Adrenal gland (tissue), 5 donors: ENCODE results near the gene CTAGE9.
A peak's percentile ranks its signal among the peaks of the same experiment; 100 is the strongest.

ENCODE experiments used
- CTCF ChIP-seq, 6 experiments: fragments of 450-650 bp in 4 of 6; fragments of 200-600 bp in 2 of 6; sonication (generic) in 1 of 6; IDR thresholded peaks; 1 replicate in 5 of 6; 2 replicates in 1 of 6; pipeline versions ENCODE4 v1.5.1 to v1.8.0; 2016 to 2021; ENCODE audit warnings: antibody characterized with exemption in 6 of 6, mild to moderate bottlenecking in 2 of 6, moderate library complexity in 1 of 6
- POLR2A ChIP-seq, 2 donors: fragments of 450-650 bp; IDR thresholded peaks; one replicate each; pipeline ENCODE4 v1.6.1; 2017; ENCODE audit warnings: antibody characterized with exemption in 2 of 2, mild to moderate bottlenecking in 2 of 2, moderate library complexity in 1 of 2
- donor health status: DM: no; HTN: no; CAD: no.

GRCh38 chr6:131694832-131695426, 15.9 kb downstream of the CTAGE9 start:
- no peak for TF ChIP-seq POLR2A (IDR thresholded peaks at IDR 0.05)
- TF ChIP-seq CTCF (IDR thresholded peaks at IDR 0.05): peak; percentile 52 to 74 (median 68)
